Stimulated activated CD8-positive, alpha-beta memory T cell treated with anti-CD3 and anti-CD28 coated beads, Interleukin-15, amount 100 ng/mL, for 24 hours (primary cell): Measurements from ENCODE around the gene RANBP17.
"Not testable (repeated sequence)": the region's sequence is repeated elsewhere in the genome, so short reads cannot be mapped to it uniquely, and the experiment has no call there.

ENCODE experiments used
- DNase-seq: peaks from one replicate; pipeline ENCODE4 v3.0.0-alpha.2; 2020; ENCODE audit warnings: low read depth

The RANBP17 gene

DNA sequence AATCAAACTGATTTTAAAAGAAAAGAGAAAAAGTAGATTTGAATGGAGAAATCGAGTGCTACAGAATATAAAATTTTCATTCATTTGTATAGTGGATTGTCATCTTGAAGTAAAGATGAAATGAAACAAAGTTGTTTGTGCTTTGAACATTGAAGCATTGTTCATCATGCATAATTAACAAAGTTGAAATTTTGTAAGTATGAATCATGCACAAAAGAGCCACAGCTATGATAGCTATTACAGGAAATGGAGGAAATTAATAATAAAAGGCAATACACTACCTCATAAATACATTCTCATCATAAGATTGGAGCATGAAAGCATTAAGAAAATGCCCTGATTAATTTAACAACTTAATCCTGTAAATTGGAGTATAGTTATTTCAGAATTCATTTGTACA lies 293.8 kb downstream of the RANBP17 start:
- DNase-seq = no peak

DNA sequence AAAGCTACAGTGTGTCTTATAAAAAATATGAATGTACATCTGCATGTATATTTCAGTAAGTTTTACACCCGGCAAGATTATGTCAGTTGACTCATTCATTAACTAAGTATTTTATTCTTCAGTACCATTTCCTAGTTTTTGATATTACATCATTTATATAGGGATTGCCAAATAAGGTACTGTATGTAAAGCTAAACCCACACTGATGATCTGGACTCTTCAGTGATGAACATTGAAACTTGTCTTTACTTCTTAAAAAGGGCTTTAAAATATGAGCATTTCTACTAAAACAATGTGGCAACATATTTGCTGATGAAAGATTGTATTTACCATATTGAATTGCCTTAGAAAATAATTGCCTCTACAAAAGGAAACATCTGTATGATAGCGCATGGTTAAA lies 295.5 kb downstream of the RANBP17 start:
- no peak for DNase-seq

GRCh38 chr5:171157775-171158174 lies 296.0 kb downstream of the RANBP17 start:
- no peak for DNase-seq

GRCh38 chr5:171158581-171158980 lies 296.8 kb downstream of the RANBP17 start:
- DNase-seq = no peak

DNA sequence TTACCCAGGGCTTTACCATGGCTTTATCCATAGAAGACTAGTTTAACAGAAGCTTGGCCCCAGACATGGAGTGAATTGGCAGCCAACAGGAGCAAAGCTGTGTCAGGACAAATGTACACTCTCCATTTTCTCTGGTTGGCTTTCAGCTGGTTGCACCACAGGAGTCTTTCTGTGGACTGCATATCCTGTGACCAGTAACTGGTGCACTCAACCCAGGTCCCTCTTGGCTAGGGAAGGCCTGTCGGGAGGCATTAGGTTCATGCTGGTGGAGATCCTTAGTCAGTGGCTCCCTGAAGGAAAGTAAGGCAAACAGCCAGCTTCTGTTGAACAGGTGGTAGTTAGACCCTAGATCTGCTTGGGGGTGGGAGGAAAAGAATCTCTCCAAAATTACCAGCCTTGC lies 300.3 kb downstream of the RANBP17 start:
- no peak for DNase-seq

DNA sequence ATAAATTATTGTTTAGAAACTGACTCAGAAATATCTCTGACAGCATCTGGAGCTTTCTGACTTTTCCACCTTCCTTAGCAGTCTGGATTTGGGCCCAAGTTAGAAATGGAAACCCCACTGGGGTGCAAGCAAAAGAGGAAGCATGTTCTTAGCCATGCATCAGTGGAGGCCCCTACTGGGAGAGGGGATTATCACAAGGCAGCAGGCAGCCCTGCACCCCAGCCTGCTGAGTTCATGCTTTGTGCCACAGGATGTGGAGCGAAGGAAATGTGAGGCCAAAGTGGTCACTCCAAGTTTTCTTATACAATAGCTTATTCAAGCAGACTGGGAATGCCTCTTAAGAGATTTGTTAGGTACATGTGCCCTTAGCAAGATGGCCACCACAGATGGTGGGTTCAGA lies 300.8 kb downstream of the RANBP17 start:
- no peak for DNase-seq

DNA sequence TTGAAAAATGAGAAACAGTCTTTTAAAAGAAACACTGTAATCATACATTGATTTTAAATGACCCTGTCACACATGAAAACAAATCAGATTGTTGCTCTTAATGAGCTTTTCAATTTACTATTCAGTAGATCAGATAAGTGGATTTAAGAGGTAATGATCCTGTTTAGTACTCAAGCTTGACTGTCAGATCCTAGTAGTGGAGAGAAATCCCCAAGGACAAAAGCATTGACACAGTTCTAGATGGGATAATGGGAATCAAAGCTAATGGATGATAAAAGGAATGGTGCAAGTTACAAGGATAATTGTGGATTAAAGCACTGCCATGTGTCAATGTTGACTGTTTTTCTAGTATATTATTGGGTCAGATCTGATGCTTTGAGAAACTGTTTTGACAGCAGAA lies 304.9 kb downstream of the RANBP17 start:
- DNase-seq = no peak

GRCh38 chr5:171168171-171168570 lies 306.4 kb downstream of the RANBP17 start:
- DNase-seq = no peak

DNA sequence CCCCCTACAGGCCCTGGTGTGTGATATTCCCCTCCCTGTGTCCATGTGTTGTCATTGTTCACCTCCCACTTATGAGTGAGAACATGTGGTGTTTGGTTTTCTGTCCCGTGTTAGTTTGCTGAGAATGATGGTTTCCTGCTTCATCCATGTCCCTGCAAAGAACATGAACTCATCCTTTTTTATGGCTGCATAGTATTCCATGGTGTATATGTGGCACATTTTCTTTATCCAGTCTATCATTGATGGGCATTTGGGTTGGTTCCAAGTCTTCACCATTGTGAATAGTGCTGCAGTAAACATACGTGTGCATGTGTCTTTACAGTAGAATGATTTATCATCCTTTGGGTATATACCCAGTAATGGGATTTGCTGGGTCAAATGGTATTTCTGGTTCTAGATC lies 313.1 kb downstream of the RANBP17 start:
- DNase-seq = not testable (repeated sequence)

- no peak for DNase-seq
Measured at GRCh38 chr5:171175746-171176145, 313.9 kb downstream of the RANBP17 start.

GRCh38 chr5:171178190-171178589 lies 316.4 kb downstream of the RANBP17 start:
- not testable (repeated sequence) for DNase-seq

- DNase-seq = no peak
Measured at GRCh38 chr5:171188016-171188415, 326.2 kb downstream of the RANBP17 start.

DNA sequence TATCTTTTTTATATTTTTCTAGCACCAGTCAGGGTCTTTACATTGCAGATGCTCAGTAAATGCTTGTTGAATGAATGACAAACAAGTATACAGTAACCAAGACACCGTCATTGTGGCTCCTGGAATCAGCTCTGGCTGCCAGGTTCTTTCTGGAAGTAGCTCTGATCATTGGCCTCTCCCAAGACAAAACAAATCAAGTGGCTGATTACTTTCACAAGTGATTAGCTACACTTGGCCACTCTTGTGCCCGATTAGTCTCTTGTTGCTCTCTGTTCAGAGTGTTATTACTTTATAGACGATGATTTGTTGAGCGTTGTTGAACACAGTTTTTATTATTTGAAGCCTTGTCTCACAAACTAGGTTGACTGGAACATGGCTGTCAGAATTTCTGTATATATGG lies 327.6 kb downstream of the RANBP17 start:
- no peak for DNase-seq

- no peak for DNase-seq
Measured at GRCh38 chr5:171192111-171192510, 330.3 kb downstream of the RANBP17 start.

DNA sequence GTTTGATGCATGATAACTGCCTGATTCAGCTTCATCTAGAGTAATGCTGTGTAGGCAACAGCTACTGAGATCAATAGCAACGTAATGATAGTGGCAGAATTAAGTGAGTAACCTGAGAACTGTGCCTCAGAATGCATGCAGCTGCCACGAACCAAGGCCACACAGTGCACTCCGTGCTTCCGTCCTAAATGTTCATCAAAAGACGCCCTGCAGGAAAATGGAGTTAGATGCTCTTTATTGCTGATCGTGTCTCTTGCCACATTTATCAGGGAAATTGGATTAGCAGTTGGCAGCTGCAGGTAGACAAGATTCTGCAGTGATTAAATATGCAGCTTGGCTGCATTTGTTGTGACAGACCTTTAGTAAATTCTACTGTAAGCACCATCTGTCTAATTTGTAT lies 339.5 kb downstream of the RANBP17 start:
- no peak for DNase-seq

DNA sequence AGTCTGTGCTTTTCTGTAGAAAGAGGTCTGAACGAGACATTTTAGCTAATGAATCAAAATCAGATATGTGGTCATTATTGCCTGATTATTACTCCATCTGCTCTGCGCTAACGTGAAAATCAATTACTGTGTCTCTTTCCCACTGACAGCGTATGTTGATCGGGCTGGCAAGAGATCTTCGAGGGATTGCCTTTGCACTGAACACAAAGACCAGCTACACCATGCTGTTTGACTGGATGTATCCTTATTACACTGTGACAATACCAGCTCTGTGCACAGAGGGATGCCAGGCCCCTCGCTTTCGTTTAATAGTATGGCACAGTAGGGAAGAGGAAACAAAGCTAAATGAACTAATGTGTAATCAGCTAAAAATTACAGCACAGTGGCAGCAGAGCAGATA lies 343.6 kb downstream of the RANBP17 start:
- DNase-seq = no peak

DNA sequence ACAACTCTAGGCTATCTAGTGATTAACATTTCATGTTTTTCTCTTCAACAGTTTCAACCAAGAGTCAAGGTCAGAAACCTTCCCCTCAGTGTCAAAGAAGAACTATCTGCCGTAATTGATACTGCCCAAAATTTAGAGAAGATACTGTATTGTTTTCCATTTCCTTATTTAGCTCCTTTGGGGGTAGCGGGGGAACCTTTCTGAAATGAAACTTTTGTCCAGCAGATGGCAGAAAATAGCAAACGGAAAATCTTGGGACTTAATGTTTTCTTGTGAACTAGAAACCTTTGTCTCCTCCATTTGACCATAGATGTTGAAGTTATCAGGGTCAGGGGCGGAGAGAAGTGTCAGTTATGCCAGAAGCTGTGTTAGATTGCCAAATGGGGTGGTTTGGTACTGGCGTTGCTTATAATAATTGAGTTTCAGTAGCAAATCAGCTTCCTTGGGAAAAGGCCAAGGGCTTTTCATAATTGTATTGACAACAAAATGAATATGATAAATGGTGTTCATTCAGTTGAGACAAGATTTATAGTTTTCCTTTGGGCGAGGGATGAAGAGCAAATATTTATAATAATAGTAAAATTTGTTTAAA lies 345.5 kb downstream of the RANBP17 start:
- DNase-seq = no peak

- no peak for DNase-seq
Measured at GRCh38 chr5:171221916-171222315, 360.1 kb downstream of the RANBP17 start.

DNA sequence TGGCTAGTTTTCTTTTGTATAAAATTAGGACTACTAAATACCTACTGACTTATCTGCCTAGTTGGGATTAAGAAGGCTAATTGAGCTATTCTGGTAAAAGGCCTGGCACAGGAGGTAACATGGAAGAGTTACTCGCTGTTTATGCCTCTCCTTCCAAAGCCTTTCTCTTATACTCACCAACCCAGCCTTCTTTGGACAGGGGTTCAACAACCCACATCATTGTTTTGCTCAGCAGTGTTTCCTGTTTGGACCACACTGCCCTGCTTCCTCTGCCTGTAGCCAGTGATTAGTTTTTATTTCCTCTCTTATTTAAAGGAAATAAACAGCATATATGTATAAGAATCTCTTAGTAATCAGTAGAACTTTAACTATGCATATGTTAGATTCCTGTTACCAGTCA lies 362.1 kb downstream of the RANBP17 start:
- no peak for DNase-seq

- no peak for DNase-seq
Measured at GRCh38 chr5:171226096-171226754, 364.4 kb downstream of the RANBP17 start.

DNA sequence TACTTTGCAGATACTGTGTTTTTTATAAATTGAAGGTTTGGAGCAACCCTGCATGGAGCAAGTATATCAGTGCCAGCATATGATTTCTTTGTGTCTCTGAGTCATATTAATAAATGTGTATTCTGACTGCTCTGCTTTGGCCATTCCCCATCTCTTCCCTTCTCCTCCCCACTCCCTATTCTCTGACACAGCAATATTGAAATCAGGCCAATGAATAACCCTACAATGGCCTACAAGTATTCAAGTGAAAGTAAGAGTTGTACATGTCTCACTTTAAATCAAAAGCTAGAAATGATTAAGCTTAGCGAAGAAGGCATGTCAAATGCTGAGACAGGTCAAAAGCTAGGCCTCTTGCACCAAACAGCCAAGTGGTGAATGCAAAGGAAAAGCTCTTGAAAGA lies 365.0 kb downstream of the RANBP17 start:
- DNase-seq = no peak

- no peak for DNase-seq
Measured at GRCh38 chr5:171236651-171237050, 374.8 kb downstream of the RANBP17 start.

GRCh38 chr5:171242521-171242920 lies 380.7 kb downstream of the RANBP17 start:
- no peak for DNase-seq

- no peak for DNase-seq
Measured at GRCh38 chr5:171246231-171246630, 384.4 kb downstream of the RANBP17 start.
